IPS-20b (cell line): ENCODE results near the gene NWD2.

Source experiments
- H3K27ac ChIP-seq: one replicate; pipeline ENCODE4 v1.5.1; 2013; ENCODE audit warnings: low read length
- H3K27me3 ChIP-seq: 2 replicates; pipeline ENCODE4 v1.6.1; 2013; ENCODE audit warnings: mild to moderate bottlenecking, low read length, inconsistent platforms; ENCODE audit not compliant: insufficient read depth
- H3K36me3 ChIP-seq: 2 replicates; pipeline ENCODE4 v1.6.1; 2013; ENCODE audit warnings: low read depth, mild to moderate bottlenecking, inconsistent platforms, low read length, moderate library complexity; ENCODE audit not compliant: insufficient read depth
- H3K4me1 ChIP-seq: 2 replicates; pipeline ENCODE4 v1.6.1; 2013; ENCODE audit warnings: mild to moderate bottlenecking, control low read depth, inconsistent platforms, low read length, moderate library complexity; ENCODE audit not compliant: insufficient read depth
- H3K4me3 ChIP-seq: 2 replicates; pipeline ENCODE4 v1.5.1; 2013; ENCODE audit warnings: mild to moderate bottlenecking, low read length, inconsistent platforms
- H3K9ac ChIP-seq: 2 replicates; pipeline ENCODE4 v1.6.1; 2013; ENCODE audit warnings: low read depth, mild to moderate bottlenecking, inconsistent platforms, low read length, moderate library complexity
- H3K9me3 ChIP-seq: 2 replicates; pipeline ENCODE4 v1.6.1; 2013; ENCODE audit warnings: mild to moderate bottlenecking, low read depth, low read length, inconsistent platforms; ENCODE audit not compliant: insufficient read depth

The NWD2 gene

DNA sequence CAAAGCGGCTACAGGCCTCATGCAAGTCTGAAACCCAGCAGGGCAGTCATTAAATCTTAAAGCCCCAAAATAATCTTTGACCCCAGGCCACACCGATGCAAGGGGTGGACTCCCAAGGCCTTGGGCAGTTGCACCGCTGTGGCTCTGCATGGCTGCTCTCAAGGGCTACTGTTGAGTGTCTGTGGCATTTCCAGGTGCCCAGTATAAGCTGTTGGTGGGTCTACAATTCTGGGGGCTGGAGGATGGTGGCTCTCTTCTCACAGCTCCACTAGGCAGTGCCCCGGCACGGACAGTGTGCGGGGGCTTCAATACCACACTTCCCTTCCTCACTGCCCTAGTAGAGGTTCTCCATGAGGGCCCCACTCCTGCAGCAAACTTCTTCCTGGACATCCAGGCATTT is 60.1 kb downstream of the NWD2 start:
- Histone ChIP-seq H3K27me3 (no peaks in the 10 kb centered on the region), H3K36me3 (no peaks in the 10 kb centered on the region), H3K4me1 (no peaks in the 10 kb centered on the region), H3K9me3 (peaks cover 24% of the 10 kb centered on the region), H3K27ac (no peak overlapping the region), H3K9ac (no peak overlapping the region), H3K4me3 (no peak overlapping the region)

DNA sequence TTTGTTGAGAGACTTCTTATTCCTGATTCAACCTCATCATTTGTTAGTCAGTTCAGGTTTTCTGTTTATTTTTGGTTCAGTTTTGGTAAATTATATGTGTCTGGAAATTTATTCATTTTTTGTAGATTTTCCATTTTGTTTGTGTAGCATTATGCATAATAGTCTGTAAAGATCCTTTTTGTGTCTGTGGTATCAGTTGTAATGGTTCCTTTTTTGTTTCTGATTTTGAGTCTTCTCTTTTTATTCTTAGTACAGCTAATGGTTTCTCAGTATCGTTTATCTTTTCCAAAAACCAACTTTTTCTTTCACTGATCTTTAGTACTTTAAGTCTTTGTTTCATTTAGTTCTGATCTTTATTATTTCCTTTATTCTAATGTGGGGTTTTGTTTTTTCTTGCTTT is 61.4 kb downstream of the NWD2 start:
- no peak overlapping the region for H3K9ac ChIP-seq
- no peaks in the 10 kb centered on the region for H3K36me3 ChIP-seq
- H3K27me3 ChIP-seq, result no peaks in the 10 kb centered on the region
- H3K4me1 ChIP-seq, result no peaks in the 10 kb centered on the region
- peaks cover 27% of the 10 kb centered on the region for H3K9me3 ChIP-seq
- no peak overlapping the region for H3K27ac ChIP-seq
- H3K4me3 ChIP-seq, result no peak overlapping the region

DNA sequence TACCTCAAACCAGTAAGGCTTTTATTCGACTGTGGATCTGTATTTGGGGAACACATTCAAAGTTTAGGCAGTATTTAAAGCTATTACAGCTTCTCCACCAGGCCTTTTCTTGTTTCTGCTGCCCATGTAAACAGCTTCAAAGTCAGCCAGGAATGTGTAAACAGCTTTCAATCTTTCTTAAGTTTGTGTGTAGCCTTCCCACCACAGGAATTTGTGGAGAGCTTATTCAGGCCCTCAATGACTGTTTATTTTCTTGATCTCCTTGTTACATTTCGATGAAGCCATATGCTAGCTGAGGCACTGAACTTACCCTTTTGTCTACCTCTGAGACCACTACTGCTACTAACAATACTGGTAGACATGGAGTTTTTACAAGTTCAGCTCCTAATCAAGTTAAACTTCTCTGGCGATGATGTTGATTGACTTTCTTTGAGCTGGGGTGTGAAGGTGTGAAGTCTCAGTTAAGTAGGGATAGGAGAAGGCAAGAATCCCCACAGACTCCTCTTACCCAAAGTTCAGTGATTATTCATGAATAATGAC is 72.6 kb downstream of the NWD2 start:
- no peak overlapping the region for H3K9ac ChIP-seq
- H3K9me3 ChIP-seq, result no peaks in the 10 kb centered on the region
- H3K4me3 ChIP-seq, result no peak overlapping the region
- H3K27ac ChIP-seq, result no peak overlapping the region
- H3K27me3 ChIP-seq, result no peaks in the 10 kb centered on the region
- H3K4me1 ChIP-seq, result no peaks in the 10 kb centered on the region; the same call in 1 of the 2 replicates
- H3K36me3 ChIP-seq, result no peaks in the 10 kb centered on the region

DNA sequence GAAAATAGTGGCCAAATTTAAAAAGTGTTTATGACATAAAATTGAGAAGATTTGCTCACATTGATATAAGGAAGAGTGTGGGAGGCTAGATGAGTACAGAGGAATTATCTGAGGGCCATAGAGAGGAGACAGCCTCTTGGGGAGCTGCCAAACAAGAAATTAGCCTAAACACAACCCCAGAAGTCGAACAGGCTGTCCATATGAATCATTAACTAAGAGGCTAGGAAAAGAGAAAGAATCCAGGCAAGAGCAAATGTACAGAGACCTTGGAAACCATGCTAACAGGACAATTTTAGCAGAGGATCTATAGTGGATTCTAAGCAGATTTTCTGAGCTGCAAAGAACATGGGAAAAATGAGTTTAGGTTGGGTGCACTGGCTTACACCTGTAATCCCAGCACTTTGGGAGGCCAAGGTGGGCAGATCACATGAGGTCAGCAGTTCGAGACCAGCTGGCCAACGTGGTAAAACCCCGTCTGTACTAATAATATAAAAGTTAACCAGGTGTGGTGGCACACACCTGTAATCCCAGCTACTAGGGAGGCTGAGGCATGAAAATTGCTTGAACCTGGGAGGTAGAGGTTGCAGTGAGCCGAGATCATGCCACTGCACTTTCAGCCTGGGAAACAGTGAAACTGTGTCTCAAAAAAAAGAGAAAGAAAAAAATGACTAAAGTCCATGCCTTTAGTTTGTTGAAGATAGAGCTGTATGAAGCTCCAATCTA is 76.1 kb downstream of the NWD2 start:
- Histone ChIP-seq H3K4me1 (peaks cover 8% of the 10 kb centered on the region; the same call in 1 of the 2 replicates), H3K27ac (no peak overlapping the region), H3K9ac (no peak overlapping the region), H3K36me3 (no peaks in the 10 kb centered on the region), H3K9me3 (no peaks in the 10 kb centered on the region), H3K4me3 (no peak overlapping the region), H3K27me3 (no peaks in the 10 kb centered on the region)

DNA sequence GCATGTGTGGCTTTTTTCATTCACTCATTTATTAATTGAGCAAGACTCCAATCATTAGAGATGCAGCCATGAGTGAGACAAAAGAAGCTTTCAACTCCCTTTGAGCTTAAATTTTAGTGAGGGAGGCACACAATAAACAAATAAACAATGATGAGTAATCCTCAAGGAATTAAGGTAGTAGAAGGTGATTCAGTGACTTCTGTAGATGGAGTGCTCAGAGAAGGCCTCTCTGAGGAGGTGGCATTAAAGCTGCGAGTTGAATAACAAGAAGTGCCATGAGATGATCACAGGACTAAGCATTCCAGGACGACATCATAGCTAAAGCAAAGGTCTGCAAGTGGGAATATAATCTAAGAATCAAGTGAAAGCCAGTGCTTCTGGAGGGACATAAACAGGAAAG is 77.6 kb downstream of the NWD2 start:
- Histone ChIP-seq H3K27ac (no peak overlapping the region), H3K4me3 (no peak overlapping the region)

DNA sequence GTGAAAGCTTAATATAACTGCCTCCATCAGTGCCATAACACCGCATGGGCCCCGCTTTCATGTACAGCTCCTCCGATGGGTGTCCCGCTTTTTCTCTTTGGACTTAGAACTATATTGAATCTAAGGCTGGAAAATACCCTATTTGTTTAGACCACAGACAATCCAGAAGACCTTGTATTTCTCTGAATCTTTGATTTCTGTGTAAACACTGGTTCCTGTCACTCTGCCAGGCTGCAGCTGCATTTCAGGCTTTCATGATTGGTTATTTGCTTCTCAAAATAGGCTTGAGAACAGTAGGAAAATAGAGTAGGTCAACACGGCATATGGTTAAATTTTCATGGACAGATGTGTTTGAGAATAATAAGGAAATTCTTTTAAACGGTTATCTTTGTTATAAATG is 80.0 kb downstream of the NWD2 start:
- Histone ChIP-seq H3K27ac (no peak overlapping the region), H3K4me3 (no peak overlapping the region), H3K9me3 (no peaks in the 10 kb centered on the region), H3K9ac (no peak overlapping the region), H3K27me3 (no peaks in the 10 kb centered on the region), H3K4me1 (peaks cover 8% of the 10 kb centered on the region; the same call in 1 of the 2 replicates), H3K36me3 (no peaks in the 10 kb centered on the region)

More for the DNA sequence above, 77.6 kb downstream of the NWD2 start:
- H3K27me3 ChIP-seq, result no peaks in the 10 kb centered on the region
- H3K4me1 ChIP-seq, result peaks cover 8% of the 10 kb centered on the region; the same call in 1 of the 2 replicates
- H3K9ac ChIP-seq, result no peak overlapping the region
- no peaks in the 10 kb centered on the region for H3K9me3 ChIP-seq
- H3K36me3 ChIP-seq, result no peaks in the 10 kb centered on the region

DNA sequence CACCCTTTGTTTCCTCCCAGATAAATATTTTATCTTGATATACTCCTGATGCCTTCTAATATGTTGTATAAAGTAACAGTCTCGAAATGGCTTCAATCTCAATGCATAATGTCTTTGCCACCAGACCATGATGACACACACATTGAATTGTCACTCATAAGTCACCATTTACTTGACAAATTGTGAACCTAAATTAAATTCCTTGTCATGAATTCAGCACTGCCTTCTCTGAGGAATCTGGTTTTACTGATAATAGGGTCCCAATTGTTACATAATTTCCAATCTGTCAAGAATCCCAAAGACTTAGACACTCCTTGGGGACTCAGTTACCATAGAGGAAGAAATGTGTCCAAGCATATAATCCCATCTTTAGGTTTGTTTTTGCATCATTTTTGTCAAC is 82.3 kb downstream of the NWD2 start:
- H3K27me3 ChIP-seq, result no peaks in the 10 kb centered on the region
- no peak overlapping the region for H3K4me3 ChIP-seq
- no peak overlapping the region for H3K27ac ChIP-seq
- no peaks in the 10 kb centered on the region for H3K9me3 ChIP-seq
- H3K9ac ChIP-seq, result no peak overlapping the region
- H3K36me3 ChIP-seq, result no peaks in the 10 kb centered on the region
- peaks cover 8% of the 10 kb centered on the region; the same call in 1 of the 2 replicates for H3K4me1 ChIP-seq

DNA sequence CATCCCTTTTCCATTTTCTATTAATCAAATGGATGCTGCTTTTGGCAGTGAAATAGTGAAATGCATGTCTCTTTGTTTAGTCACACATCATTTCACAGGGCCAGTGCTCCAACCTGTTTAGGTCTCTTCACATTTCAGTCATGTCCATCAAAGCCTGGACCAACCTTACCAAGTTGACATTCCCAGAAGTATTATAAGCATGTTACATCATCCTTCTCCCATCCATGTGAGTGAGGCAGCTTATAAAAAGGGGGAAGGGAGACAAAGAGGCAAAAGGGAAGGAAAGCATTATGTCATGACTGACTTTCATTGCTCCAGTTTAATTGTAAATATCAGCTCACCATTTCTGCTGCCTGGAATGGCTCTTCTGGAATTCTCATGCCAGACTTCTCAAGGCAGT is 94.4 kb downstream of the NWD2 start:
- no peaks in the 10 kb centered on the region for H3K4me1 ChIP-seq
- H3K4me3 ChIP-seq, result no peak overlapping the region
- H3K36me3 ChIP-seq, result no peaks in the 10 kb centered on the region
- no peak overlapping the region for H3K9ac ChIP-seq
- H3K27me3 ChIP-seq, result no peaks in the 10 kb centered on the region
- no peak overlapping the region for H3K27ac ChIP-seq
- no peaks in the 10 kb centered on the region for H3K9me3 ChIP-seq

DNA sequence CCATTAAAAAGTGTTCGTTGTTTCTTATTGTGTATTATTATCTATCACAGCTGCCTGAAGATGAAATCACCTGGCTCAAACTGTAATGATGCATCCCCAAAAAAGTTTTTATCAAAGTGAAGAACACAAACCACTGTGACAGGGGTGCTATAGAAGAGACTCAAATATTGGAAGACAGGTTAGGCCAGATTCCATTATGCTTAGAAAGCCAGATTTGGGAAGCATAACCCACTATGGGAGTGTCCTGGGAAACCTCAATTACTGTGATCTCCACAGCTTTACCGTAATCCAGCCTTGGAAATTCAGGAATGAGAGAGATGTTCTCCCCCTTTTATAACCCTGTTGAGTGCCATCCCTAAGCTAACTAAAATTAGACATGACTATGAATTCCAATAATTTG is 114.2 kb downstream of the NWD2 start:
- H3K9ac ChIP-seq, result no peak overlapping the region
- no peak overlapping the region for H3K27ac ChIP-seq
- no peaks in the 10 kb centered on the region for H3K27me3 ChIP-seq

DNA sequence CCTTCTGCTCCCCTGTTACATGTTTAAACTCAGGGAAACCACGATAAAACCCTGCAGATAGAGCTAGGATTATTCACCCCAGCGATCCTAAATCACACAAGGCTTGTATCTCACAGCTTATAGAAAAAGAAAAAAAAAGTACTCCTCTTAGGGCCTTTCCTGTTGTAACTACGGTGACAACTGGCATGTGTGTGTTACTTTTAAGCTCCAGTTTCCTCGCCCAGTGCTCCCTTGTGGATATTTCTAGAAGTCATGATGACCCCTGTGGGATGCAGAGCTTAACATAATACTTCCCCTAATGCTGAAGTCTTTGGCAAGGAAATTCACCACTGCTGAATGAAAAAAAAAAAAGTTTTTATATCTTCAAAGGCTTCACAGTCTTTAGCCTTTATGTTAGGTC is 114.7 kb downstream of the NWD2 start:
- Histone ChIP-seq H3K9me3 (no peaks in the 10 kb centered on the region), H3K36me3 (no peaks in the 10 kb centered on the region), H3K27ac (no peak overlapping the region), H3K9ac (no peak overlapping the region), H3K4me1 (no peaks in the 10 kb centered on the region; the same call in 1 of the 2 replicates), H3K27me3 (no peaks in the 10 kb centered on the region), H3K4me3 (no peak overlapping the region)

More for the DNA sequence above, 114.2 kb downstream of the NWD2 start:
- Histone ChIP-seq H3K4me1 (no peaks in the 10 kb centered on the region; the same call in 1 of the 2 replicates), H3K36me3 (no peaks in the 10 kb centered on the region), H3K9me3 (no peaks in the 10 kb centered on the region), H3K4me3 (no peak overlapping the region)

DNA sequence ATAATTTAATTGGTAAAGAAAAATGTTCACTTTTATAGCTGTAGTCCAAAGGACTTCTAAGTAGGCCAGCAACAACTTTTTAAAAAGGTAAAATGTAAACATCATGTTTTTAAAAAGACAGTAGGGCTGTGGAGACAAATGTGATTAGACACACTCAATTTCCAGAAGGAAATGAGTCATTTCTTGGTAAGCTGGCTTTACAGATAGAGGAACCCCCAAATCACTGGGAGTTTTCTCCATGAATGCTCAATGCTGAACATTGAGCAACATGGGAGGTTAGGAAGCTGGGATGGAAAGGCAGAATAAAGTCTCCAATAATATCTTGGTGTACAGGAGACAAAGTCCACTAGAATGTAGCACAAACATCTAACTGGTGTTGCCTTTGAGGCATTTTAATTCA is 121.3 kb downstream of the NWD2 start:
- H3K9ac ChIP-seq, result no peak overlapping the region
- no peak overlapping the region for H3K27ac ChIP-seq
- no peaks in the 10 kb centered on the region for H3K9me3 ChIP-seq
- H3K4me3 ChIP-seq, result no peak overlapping the region
- H3K36me3 ChIP-seq, result no peaks in the 10 kb centered on the region
- H3K4me1 ChIP-seq, result no peaks in the 10 kb centered on the region
- H3K27me3 ChIP-seq, result no peaks in the 10 kb centered on the region

DNA sequence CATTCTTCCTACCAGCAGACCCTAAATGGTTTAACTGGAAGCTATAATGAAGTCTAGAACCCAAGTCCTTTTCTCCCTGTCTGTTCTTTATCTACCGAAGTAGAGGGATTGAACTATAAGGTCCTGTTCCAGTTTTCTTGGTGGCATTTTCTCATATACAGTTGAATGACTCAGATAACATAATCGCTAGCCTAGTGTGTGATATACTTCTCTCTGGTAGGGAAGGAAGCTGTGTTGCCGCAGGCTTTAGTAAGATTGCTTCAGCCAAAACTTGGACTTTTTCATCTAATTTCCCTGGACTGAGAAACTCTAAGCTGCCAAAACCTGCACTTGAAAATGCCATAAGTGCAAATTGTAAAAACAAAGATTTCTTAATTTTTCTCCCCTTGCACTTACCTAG is 123.4 kb downstream of the NWD2 start:
- Histone ChIP-seq H3K36me3 (no peaks in the 10 kb centered on the region), H3K4me3 (no peak overlapping the region), H3K27ac (no peak overlapping the region), H3K9me3 (no peaks in the 10 kb centered on the region), H3K27me3 (no peaks in the 10 kb centered on the region), H3K9ac (no peak overlapping the region), H3K4me1 (no peaks in the 10 kb centered on the region)
